Measurements from ENCODE around the gene TENT4A. TPM values are rescaled to one million over a fixed set of nuclear protein-coding genes. Genes with fewer than 3 reads are reported as not detected.

TENT4A gene
- total and polyA plus RNA-seq, 2 of the 13 experiments (the other 11 are each of a cell fraction or from before 2014, with no cell fraction given): 6.3 to 13.3 TPM

DNA sequence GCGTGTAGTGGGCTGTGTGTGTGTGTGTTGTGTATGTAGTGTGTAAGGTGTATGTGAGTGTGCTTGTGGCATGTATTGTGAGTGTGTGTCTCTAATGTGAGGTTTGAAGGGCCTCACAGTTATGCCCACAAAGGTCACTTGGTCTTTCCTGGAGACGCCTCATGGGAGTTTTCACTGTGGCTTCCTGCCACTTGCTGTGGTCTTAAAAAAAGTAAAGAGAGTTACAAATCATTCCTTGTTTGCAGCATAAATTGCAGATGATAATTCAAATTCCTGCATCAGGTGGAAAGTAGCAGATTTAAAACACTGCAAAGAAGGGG, 72.6 kb downstream of the TENT4A start:
- Histone ChIP-seq H3K36me3 (replicated peaks in 1 of 2; ENCODE audit: control insufficient read depth in 1 of 2, insufficient read depth in 2 of 2, low read length in 2 of 2) (no peaks in the 10 kb centered on the region), H3K27ac (ENCODE audit: extremely low read length, insufficient read depth, low read length) (no peak overlapping the region), H3K9ac (ENCODE audit: insufficient read depth, low read depth, low read length) (no peak overlapping the region), H3K4me1 (ENCODE audit: insufficient read depth, low read length) (no peaks in the 10 kb centered on the region), H3K9me3 (ENCODE audit: low read length) (no peaks in the 10 kb centered on the region), H3K4me3 (replicated peaks in 1 of 3; ENCODE audit: insufficient read depth in 1 of 3, low read depth in 2 of 3, low read length in 3 of 3) (no peak overlapping the region), H3K27me3 (ENCODE audit: control insufficient read depth in 1 of 2, insufficient read depth in 2 of 2, low read length in 2 of 2) (no peaks in the 10 kb centered on the region; a peak in 1 of 5 replicates), H4K20me1 (ENCODE audit: insufficient read depth, low read length) (no peaks in the 10 kb centered on the region), H2AFZ (ENCODE audit: low read length) (no peak overlapping the region), H3K79me2 (ENCODE audit: insufficient read depth, low read length) (no peaks in the 10 kb centered on the region), H3K4me2 (ENCODE audit: low read depth, low read length) (no peak overlapping the region)
- no TSS peak for BruUV-seq (replicated peaks)
- DNase-seq (ENCODE audit: low spot score) (no peak), FAIRE-seq (no peak), ATAC-seq (no peak)
- intact Hi-C loops (cut with micrococcal nuclease; ENCODE audit: unreplicated experiment): no loop called here
- ChIA-PET POLR2A (no interaction called here), CTCF (ENCODE audit: low intra/inter-chr PET ratio, low total read pairs) (no interaction called here)
- TF ChIP-seq GZF1 (CRISPR knock-in tag; IDR thresholded peaks at IDR 0.05) (no peak), KLF11 (CRISPR knock-in tag; IDR thresholded peaks at IDR 0.05) (no peak), CHD2 (IDR thresholded peaks at IDR 0.05; ENCODE audit: low read depth, low read length) (no peak), ESRRA (CRISPR knock-in tag; IDR thresholded peaks at IDR 0.05; ENCODE audit: low read depth) (no peak), RELA (CRISPR knock-in tag; IDR thresholded peaks at IDR 0.05) (no peak), SNRNP70 (IDR thresholded peaks at IDR 0.05; ENCODE audit: low read depth, low read length) (no peak), KMT2A (CRISPR knock-in tag; IDR thresholded peaks at IDR 0.05) (no peak), ZNF772 (CRISPR knock-in tag; IDR thresholded peaks at IDR 0.05) (no peak), ARHGAP35 (CRISPR knock-in tag; IDR thresholded peaks at IDR 0.05; ENCODE audit: borderline replicate concordance) (no peak), WIZ (CRISPR knock-in tag; IDR thresholded peaks at IDR 0.05) (no peak), ZNF337 (CRISPR knock-in tag; IDR thresholded peaks at IDR 0.05; ENCODE audit: borderline replicate concordance, low read depth) (no peak), ZNF614 (CRISPR knock-in tag; IDR thresholded peaks at IDR 0.05; ENCODE audit: borderline replicate concordance) (no peak)
- TF ChIP-seq, protein P1, sequence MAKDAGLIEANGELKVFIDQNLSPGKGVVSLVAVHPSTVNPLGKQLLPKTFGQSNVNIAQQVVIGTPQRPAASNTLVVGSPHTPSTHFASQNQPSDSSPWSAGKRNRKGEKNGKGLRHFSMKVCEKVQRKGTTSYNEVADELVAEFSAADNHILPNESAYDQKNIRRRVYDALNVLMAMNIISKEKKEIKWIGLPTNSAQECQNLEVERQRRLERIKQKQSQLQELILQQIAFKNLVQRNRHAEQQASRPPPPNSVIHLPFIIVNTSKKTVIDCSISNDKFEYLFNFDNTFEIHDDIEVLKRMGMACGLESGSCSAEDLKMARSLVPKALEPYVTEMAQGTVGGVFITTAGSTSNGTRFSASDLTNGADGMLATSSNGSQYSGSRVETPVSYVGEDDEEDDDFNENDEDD (CRISPR knock-in tag; IDR thresholded peaks at IDR 0.05; ENCODE audit: borderline replicate concordance): no peak
- TF ChIP-seq, protein P2, sequence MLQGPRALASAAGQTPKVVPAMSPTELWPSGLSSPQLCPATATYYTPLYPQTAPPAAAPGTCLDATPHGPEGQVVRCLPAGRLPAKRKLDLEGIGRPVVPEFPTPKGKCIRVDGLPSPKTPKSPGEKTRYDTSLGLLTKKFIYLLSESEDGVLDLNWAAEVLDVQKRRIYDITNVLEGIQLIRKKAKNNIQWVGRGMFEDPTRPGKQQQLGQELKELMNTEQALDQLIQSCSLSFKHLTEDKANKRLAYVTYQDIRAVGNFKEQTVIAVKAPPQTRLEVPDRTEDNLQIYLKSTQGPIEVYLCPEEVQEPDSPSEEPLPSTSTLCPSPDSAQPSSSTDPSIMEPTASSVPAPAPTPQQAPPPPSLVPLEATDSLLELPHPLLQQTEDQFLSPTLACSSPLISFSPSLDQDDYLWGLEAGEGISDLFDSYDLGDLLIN (CRISPR knock-in tag; IDR thresholded peaks at IDR 0.05; ENCODE audit: borderline replicate concordance): no peak
- TF ChIP-seq, protein P3, sequence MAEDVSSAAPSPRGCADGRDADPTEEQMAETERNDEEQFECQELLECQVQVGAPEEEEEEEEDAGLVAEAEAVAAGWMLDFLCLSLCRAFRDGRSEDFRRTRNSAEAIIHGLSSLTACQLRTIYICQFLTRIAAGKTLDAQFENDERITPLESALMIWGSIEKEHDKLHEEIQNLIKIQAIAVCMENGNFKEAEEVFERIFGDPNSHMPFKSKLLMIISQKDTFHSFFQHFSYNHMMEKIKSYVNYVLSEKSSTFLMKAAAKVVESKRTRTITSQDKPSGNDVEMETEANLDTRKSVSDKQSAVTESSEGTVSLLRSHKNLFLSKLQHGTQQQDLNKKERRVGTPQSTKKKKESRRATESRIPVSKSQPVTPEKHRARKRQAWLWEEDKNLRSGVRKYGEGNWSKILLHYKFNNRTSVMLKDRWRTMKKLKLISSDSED (CRISPR knock-in tag; IDR thresholded peaks at IDR 0.05): no peak
- 87% methylated on average over 2 of the region's 2 CpGs for WGBS (ENCODE audit: low lambda C conversion rate)
- in situ Hi-C loops (cut with HindIII; ENCODE audit: extremely low pct_ligation_motif_present, low pct_unique_long_range_greater_than_20kb): no loop called here

All from HepG2 (cell line).